Mucosa of descending colon (tissue), 3 donors: ENCODE data around the gene HFM1. TPM values are rescaled to one million over a fixed set of nuclear protein-coding genes. Genes with fewer than 3 reads are reported as not detected.
A peak's percentile ranks its signal among the peaks of the same experiment; 100 is the strongest.
"Not testable (repeated sequence)": the region's sequence is repeated elsewhere in the genome, so short reads cannot be mapped to it uniquely, and the experiment has no call there.

ENCODE experiments used
- ATAC-seq: fragments of 200-7000 bp; cut with Tn5 transposase; one replicate; pipeline ENCODE4 v1.9.1; 2020; ENCODE audit warnings: mild to moderate bottlenecking, moderate library complexity
- DNase-seq, 3 donors: peaks; one replicate each; pipeline ENCODE4 v3.0.0-alpha.2; 2020
- H3K36me3 ChIP-seq: fragments of 200-600 bp; one replicate; pipeline ENCODE4 v1.8.0; 2021; ENCODE audit warnings: low read depth, mild to moderate bottlenecking
- H3K4me1 ChIP-seq: fragments of 200-600 bp; one replicate; pipeline ENCODE4 v1.8.0; 2021; ENCODE audit warnings: low read depth, mild to moderate bottlenecking
- H3K4me3 ChIP-seq: fragments of 200-600 bp; one replicate; pipeline ENCODE4 v1.8.0; 2021; ENCODE audit warnings: mild to moderate bottlenecking
- H3K9me3 ChIP-seq: fragments of 200-600 bp; one replicate; pipeline ENCODE4 v1.8.0; 2021; ENCODE audit warnings: mild to moderate bottlenecking
- CTCF ChIP-seq: fragments of 200-600 bp; IDR thresholded peaks from one replicate; pipeline ENCODE4 v1.8.0; 2022; ENCODE audit warnings: antibody characterized with exemption, mild to moderate bottlenecking
- intact Hi-C, 2 donors: fragments of 100-400 bp; cut with DNase I in 1 of 2; cut with micrococcal nuclease in 1 of 2; formaldehyde crosslinking; loops; one replicate each; pipeline versions ENCODE4 v1.11.0 to v1.11.1; 2022; cut with DNase I, micrococcal nuclease
- long read RNA-seq, 2 donors: library from polyadenylated mRNA; unstranded; transcript quantifications; one replicate each; pipeline ENCODE4 v2.0.0, GENCODE V29; 2019 to 2021
- total RNA-seq, 3 donors: library from RNA; stranded (reverse); fragmentation: NEBNext Ultra II Directional in 2 of 3; extraction: Animal tissue kit (Norgen Biotek cat#: 25700) in 2 of 3; gene quantifications; one replicate each; pipeline versions ENCODE4 v1.2.1 to v1.2.4, GENCODE V29; 2021 to 2023
- donor health status: DM: no; HTN: no; CAD: no; lungs with moderate emphysema.
- donor health status: DM: no; HTN: no; CAD: no.
- donor health status: DM: no; HTN: yes; CAD: no.

The HFM1 gene
- total RNA-seq = 1 to 10 TPM in 1 of 3 donors, under 1 TPM in 2; 0.12 to 1.2 (median 0.22) TPM
- long read RNA-seq, donor 1 = 0 reads
- long read RNA-seq, donor 2 = 0 reads

GRCh38 chr1:91404151-91405012 is at the start of gene HFM1:
Gene HFM1 (minus strand): TSS chr1:91404837. CDS start chr1:91401082, 3,755 bp downstream.
- Histone ChIP-seq H3K4me3 (no peak within 1 kb of the TSS), H3K4me1 (no peaks in the 10 kb centered on the region), H3K36me3 (no peaks in the 10 kb centered on the region), H3K9me3 (no peaks in the 10 kb centered on the region)
- intact Hi-C loops = loop anchor here in 1 of 2 donors (10.0 kb wide), 1 partner anchor 120 kb away; no protein-coding TSS in a partner anchor
- TF ChIP-seq CTCF = no peak
- DNase-seq = peak; percentile 56 to 72 (median 63)
- ATAC-seq = peak; percentile 93

GRCh38 chr1:91454136-91454535 is 49.5 kb upstream of the HFM1 start:
- no peak for ATAC-seq

GRCh38 chr1:91450260-91450659 is 45.6 kb upstream of the HFM1 start:
- Histone ChIP-seq H3K9me3 (no peaks in the 10 kb centered on the region), H3K4me3 (no peak overlapping the region), H3K4me1 (no peaks in the 10 kb centered on the region), H3K36me3 (no peaks in the 10 kb centered on the region)
- intact Hi-C loops = no loop called here
- DNase-seq (no peak), ATAC-seq (no peak)
- TF ChIP-seq CTCF = no peak

More at GRCh38 chr1:91454136-91454535, 49.5 kb upstream of the HFM1 start:
- Histone ChIP-seq H3K9me3 (no peaks in the 10 kb centered on the region), H3K4me3 (no peak overlapping the region), H3K36me3 (no peaks in the 10 kb centered on the region), H3K4me1 (no peaks in the 10 kb centered on the region)
- DNase-seq = no peak
- TF ChIP-seq CTCF = no peak
- intact Hi-C loops = no loop called here

GRCh38 chr1:91447782-91448181 is 43.1 kb upstream of the HFM1 start:
- H3K4me3 ChIP-seq, intact Hi-C loops, ATAC-seq: not testable (repeated sequence)

GRCh38 chr1:91441980-91442379 is 37.3 kb upstream of the HFM1 start:
- intact Hi-C loops, DNase-seq, H3K9me3 ChIP-seq, ATAC-seq, H3K4me1 ChIP-seq, H3K4me3 ChIP-seq, H3K36me3 ChIP-seq: not testable (repeated sequence)

More at GRCh38 chr1:91447782-91448181, 43.1 kb upstream of the HFM1 start:
- not testable (repeated sequence) for DNase-seq, H3K9me3 ChIP-seq, H3K4me1 ChIP-seq, H3K36me3 ChIP-seq

- no peak for ATAC-seq
- Histone ChIP-seq H3K36me3 (no peaks in the 10 kb centered on the region), H3K9me3 (peaks cover 3% of the 10 kb centered on the region), H3K4me1 (no peaks in the 10 kb centered on the region), H3K4me3 (no peak overlapping the region)
- intact Hi-C loops = no loop called here
- DNase-seq = no peak
- no peak for TF ChIP-seq CTCF
These were observed 36.2 kb upstream of the HFM1 start for GRCh38 chr1:91440847-91441246.
